ENCODE measurements around the gene PGS1. TPM values are rescaled to one million over a fixed set of nuclear protein-coding genes. Genes with fewer than 3 reads are reported as not detected.
"Not testable (repeated sequence)": the region's sequence is repeated elsewhere in the genome, so short reads cannot be mapped to it uniquely, and the experiment has no call there.

PGS1 gene
- total RNA-seq, 1 donor from 2014 or later: 35.4 TPM

- DNase-seq (ENCODE audit: low spot score): no peak
Observed at GRCh38 chr17:78441271-78441971, 63.0 kb downstream of the PGS1 start.

DNA sequence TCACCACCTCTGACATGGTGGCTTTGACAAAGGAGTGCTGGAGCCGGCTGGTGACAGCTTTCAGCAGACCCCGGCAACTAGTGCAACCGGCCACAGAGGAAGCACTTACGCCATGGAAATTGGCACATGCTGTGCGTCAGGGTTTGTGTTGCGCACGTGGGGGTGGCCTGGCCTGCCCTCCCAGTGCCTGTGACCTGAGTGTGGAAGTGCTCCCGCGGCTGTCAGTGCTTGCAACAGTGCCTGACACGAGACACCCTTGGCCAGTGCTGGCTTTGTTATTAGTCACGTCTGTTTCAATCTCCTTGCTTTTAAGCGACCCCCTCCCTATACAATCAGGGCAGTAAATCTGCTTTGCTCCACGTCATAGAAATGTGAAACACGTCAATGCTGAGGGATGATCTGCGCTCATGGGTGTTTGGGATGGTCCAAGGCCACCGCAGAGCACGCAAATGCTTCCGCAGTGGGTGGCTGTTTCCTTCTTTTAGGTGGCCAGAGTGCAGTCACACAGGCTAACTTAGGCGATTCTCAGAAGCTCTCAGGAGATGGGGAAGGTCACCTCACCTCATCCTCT, 64.3 kb downstream of the PGS1 start:
- no peak for DNase-seq (ENCODE audit: low spot score)

DNA sequence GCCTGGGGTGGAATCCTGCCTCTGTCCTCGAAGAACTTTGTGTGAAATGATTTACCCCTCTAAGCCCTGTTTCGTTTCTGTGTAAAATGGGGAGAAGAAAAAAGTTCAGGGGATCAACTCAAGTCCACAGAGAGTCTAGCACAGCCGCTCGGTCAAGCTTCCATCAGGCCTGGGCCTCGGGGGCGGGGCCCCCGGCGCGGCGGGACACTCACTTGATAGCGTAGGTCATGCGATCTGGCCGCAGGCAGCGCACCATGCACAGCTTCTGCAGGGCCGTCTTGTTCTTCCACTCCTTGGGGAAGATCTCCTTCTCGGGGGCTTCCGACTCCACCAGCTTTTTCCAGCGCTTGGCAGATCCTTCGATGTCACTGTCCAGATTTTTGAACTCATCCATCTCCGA, 65.9 kb downstream of the PGS1 start:
- DNase-seq (ENCODE audit: low spot score): no peak

- no peak for DNase-seq (ENCODE audit: low spot score)
Observed at GRCh38 chr17:78446833-78447232, 68.4 kb downstream of the PGS1 start.

DNA sequence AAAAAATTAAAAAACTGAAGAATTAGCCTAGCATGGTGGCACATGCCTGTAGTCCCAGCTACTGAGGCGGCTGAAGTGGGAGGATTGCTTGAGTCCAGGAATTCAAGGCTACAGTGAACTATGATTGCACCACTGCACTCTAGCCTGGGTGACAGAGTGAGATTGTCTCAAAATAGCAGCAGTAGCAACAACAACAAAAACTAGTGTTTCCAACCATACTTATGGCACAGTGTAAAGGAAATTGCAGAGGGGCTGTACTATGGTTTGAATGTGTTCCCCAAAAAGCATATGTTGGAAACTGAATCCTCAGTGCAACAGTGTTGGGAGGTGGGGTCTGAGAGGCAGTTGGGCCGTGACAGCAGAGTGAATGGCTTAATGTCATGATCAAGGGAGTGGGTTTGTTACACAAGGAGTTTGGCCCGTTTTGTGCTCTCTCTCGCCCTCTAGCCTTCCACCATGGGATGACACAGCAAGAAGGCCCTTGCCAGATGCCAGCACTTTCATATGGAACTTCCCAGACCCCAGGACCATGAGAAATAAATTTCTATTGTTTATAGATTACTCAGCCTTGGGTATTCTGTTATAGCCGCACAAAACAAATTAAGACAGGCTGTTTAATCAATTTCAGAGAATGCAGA, 70.0 kb downstream of the PGS1 start:
- no peak for DNase-seq (ENCODE audit: low spot score)

DNA sequence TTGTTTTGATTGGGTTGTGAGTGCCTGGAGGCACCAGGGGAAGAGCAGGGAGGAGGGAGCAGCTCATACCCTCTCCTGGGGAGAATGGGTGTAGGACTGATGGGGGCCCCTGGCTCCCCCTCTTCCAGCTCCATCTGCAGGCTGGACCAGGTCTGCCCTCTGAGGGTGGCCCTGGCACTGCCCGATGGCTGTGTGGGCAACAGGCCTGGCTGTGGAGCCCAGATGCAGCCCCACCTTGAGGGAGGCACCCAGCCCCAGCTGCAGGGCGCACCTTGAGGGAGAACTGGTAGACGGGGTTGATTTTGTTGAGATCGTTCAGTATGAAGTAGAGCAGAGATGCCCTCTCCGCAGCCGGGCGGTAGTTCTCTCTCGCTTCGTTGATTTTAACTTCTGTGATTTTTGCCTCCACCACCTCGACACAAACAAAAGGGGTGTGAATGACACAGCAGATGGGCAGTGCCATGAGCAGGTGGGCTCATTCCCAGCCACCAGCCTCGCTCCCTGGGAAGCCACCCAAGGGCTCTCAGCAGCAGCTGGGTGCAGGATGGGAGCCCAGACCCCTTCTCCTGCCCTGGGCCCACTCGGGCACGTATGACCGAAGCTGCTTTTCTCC, 71.6 kb downstream of the PGS1 start:
- DNase-seq (ENCODE audit: low spot score): no peak

- no peak for DNase-seq (ENCODE audit: low spot score)
Observed at GRCh38 chr17:78450696-78451345, 72.4 kb downstream of the PGS1 start.

GRCh38 chr17:78451753-78452152, 73.3 kb downstream of the PGS1 start:
- DNase-seq (ENCODE audit: low spot score): no peak

DNA sequence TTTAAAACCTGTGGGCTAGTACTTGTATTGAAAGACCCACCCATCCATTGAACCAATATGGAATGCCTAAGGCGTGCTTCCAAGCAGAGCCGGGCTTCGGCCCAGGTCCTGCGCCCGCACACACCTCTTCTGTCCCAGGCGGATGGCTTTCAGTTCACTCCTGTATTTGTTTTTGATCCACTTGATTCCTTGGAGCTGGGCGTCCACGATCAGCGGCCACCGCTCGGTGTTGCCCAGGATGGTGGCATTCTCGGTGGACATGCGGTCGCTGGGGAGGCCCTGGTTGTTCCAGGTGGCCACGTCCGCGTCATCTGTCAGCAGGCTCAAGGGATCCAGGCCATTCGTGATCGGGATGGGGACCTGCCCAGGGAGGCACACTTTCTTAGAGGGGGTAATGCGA, 75.9 kb downstream of the PGS1 start:
- DNase-seq (ENCODE audit: low spot score): no peak

DNA sequence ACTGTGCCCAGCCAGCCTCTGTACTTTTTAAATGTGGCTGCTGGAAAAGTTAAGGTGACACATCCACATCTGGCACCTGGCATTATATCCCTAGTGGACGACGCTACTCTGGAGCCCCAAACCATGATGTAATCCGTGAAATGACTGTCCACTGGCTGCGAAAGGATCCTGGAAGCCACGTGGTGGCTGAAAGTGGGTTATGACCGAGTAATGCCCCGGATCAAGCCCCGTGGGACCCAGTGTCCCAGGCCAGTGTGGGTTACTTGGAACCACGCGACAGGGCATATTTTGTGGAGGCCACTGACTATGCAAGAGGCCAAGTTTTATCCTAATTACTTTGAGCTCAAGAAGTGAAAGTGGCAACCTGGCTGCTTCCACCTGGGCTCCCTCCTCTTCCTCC, 79.6 kb downstream of the PGS1 start:
- no peak for DNase-seq (ENCODE audit: low spot score)

- DNase-seq (ENCODE audit: low spot score): no peak
Observed at GRCh38 chr17:78458736-78459335, 80.4 kb downstream of the PGS1 start.

DNA sequence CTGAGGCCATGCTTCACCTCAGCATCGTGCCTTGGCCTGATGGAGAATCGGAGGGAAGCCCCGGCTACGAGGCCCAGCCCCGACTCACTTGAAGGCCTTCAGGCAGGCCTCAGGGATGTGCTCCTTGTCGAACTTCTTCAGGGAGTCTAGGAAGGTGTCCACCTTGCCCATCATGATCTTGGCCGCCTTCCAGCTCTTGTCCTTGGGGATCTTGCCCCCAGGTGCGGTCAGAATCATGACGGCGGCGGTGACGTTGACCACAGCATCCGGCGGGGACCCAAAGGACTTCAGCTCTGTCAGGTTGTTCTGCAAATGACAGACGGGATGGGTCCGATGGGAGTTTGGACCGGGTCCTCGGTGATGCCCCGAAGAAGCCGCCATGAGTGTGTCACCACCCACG, 81.2 kb downstream of the PGS1 start:
- no peak for DNase-seq (ENCODE audit: low spot score)

DNA sequence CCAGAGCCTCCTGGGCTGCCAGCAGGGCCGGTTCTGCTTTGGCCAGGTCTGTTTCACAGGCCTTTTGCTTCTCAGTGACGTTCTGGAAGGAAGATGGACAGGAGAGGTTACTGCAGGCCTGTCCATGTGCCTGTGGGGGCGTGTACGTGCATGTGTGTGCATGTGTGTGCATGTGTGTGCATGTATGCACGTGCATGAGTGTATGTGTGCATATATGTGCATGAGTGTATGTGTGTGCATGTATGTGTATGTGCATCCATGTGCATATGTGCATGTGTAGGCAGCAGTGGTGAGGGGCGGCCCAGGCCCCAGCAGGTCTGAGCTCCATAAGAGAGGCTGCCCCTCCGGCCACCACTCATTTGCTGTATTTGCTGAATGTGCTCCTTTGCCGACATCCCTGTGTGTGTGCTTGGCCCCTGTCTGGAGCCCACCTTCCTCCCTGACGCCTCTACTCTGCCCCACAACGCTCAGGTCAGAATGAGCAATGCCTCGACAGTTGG, 81.8 kb downstream of the PGS1 start:
- no peak for DNase-seq (ENCODE audit: low spot score)

GRCh38 chr17:78460951-78461798, 82.7 kb downstream of the PGS1 start:
- DNase-seq (ENCODE audit: low spot score): no peak

GRCh38 chr17:78461799-78462053, 83.3 kb downstream of the PGS1 start:
- DNase-seq (ENCODE audit: low spot score): no peak

GRCh38 chr17:78462148-78462547, 83.7 kb downstream of the PGS1 start:
- DNase-seq (ENCODE audit: low spot score): no peak

DNA sequence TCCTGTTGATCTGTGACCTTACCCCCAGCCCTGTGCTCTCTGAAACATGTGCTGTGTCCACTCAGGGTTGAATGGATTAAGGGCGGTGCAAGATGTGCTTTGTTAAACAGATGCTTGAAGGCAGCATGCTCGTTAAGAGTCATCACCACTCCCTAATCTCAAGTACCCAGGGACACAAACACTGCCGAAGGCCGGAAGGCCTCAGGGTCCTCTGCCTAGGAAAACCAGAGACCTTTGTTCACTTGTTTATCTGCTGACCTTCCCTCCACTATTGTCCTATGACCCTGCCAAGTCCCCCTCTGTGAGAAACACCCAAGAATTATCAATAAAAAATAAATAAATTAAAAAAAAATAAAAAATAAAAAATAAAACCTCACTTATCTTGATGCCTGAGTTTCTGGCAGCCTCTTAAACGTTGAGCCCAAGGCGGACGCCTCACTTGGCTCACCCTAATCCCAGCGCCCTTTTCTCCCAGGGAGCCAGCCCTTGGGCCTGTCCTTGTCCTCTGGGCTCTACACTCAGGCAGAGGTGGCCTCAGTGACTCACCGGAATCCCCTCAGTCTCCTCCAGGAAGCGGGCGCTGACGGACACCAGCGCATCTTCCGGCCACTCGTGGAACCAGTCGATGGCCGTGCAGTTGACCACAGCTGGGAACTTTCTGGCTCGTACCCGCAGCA, 87.8 kb downstream of the PGS1 start:
- not testable (repeated sequence) for DNase-seq (ENCODE audit: low spot score)

DNA sequence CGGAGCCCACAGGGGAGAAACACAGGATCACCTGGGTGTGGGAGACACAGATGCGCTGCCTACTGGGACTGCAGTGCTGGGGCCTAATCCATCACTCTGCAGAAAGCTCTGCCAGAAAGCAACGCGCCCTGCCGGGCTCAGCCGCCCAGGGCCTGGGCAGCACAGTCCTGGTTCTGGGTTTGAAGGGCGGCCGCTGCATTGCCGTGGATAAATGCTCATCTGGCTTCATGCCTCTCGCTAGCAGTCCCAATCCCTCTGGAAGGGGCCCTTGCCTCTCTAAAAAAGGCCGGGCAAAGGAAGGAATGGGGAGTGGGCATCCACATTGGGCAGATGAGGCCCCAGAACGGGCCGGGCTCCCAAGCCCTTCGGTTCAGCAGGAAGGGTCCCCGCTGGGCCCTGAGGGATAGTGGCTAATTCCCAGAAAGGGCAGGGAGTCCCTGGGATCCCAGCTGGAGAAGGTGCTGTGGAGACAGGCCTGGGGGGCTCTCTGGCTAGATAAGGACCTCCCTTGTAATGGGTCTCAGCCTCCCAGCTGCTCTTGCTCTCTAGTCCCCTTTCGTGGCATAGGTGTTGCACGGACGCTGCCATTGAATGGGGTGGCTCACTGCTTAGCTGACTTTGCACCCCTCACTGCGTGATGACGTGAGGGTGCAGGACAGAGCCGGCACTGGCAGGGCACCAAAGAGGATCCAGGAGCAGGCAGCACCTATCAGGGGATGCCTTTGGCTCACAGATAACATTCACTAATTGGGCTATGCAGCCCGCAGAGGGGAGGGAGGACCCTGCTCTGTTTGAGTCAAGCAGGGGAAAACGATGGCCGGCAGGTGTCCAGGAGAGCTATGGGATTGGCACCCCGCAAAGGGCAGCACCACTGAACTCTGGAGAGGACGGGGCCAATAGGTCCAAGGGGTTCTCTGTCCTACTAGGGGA, 88.6 kb downstream of the PGS1 start:
- no peak for DNase-seq (ENCODE audit: low spot score)

GRCh38 chr17:78468366-78468765, 89.9 kb downstream of the PGS1 start:
- no peak for DNase-seq (ENCODE audit: low spot score)
